Stimulated activated effector memory CD8-positive, alpha-beta T cell treated with anti-CD3 and anti-CD28 coated beads, Interleukin-12 subunit alpha, Interleukin-12 subunit beta, amount 100 ng/mL, for 72 hours (primary cell): ENCODE data around the gene ATXN1.

Experiments
- ATAC-seq: fragments of 150-1000 bp; cut with Tn5 transposase; 2 replicates; pipeline ENCODE4 v1.10.0; 2021
- DNase-seq, 2 donors: peaks; one replicate each; pipeline ENCODE4 v3.0.0; 2021 to 2022; ENCODE audit warnings: low spot score in 2 of 2
- H3K27ac Mint-ChIP-seq: one replicate; pipeline ENCODE4 v1.8.0; 2022; ENCODE audit warnings: mild to moderate bottlenecking, mixed read lengths
- H3K36me3 Mint-ChIP-seq: one replicate; pipeline ENCODE4 v1.8.0; 2022; ENCODE audit warnings: mild to moderate bottlenecking, mixed read lengths
- H3K4me1 Mint-ChIP-seq: one replicate; pipeline ENCODE4 v1.8.0; 2022; ENCODE audit warnings: mixed read lengths
- H3K4me3 Mint-ChIP-seq: one replicate; pipeline ENCODE4 v1.8.0; 2022; ENCODE audit warnings: mild to moderate bottlenecking, mixed read lengths
- H3K9me3 Mint-ChIP-seq: one replicate; pipeline ENCODE4 v1.8.0; 2022; ENCODE audit warnings: mixed read lengths

Gene ATXN1

GRCh38 chr6:16659466-16660156 is 101.6 kb downstream of the ATXN1 start:
- H3K4me3 Mint-ChIP-seq: peak overlapping the region; percentile 71

GRCh38 chr6:16658348-16659034 is 102.8 kb downstream of the ATXN1 start:
- Mint-ChIP-seq H3K36me3 (peaks cover 63% of the 10 kb centered on the region), H3K27ac (peak overlapping the region; percentile 97), H3K4me1 (peaks cover 66% of the 10 kb centered on the region), H3K4me3 (peak overlapping the region; percentile 71), H3K9me3 (no peaks in the 10 kb centered on the region)
- DNase-seq: no peak
- no peak for ATAC-seq

More at GRCh38 chr6:16659466-16660156, 101.6 kb downstream of the ATXN1 start:
- Mint-ChIP-seq H3K4me1 (peaks cover 54% of the 10 kb centered on the region), H3K27ac (peak overlapping the region; percentile 97), H3K36me3 (peaks cover 57% of the 10 kb centered on the region), H3K9me3 (no peaks in the 10 kb centered on the region)
- no peak for DNase-seq
- peak; percentile 78 for ATAC-seq

DNA sequence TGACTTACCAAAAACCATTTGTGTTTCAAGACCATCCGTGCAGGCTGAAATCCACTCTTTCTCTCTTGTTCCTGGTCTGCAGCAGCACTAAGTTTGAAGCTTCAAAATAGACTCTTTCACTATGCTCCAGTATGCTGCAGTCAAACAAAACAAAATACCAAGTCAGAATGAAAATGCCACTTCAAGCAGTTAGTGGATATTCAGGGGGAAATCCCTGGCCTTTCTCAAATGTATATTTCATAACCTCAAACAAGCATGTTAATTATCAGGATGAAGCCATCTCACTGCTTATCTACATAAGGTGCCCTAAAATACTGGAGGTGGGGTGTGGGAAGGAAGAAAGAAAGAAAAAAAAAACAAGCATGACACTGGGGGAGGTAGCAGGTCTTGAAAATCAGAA is 103.5 kb downstream of the ATXN1 start:
- ATAC-seq: peak; percentile 78
- peaks cover 73% of the 10 kb centered on the region for H3K4me1 Mint-ChIP-seq
- DNase-seq: peak in 1 of 2 donors; percentile 63
- peak overlapping the region; percentile 97 for H3K27ac Mint-ChIP-seq
- peaks cover 70% of the 10 kb centered on the region for H3K36me3 Mint-ChIP-seq
- H3K9me3 Mint-ChIP-seq: no peaks in the 10 kb centered on the region
- peak overlapping the region; percentile 71 for H3K4me3 Mint-ChIP-seq

- ATAC-seq (peak; percentile 48), DNase-seq (no peak)
- Mint-ChIP-seq H3K4me1 (peaks cover 86% of the 10 kb centered on the region), H3K36me3 (peaks cover 73% of the 10 kb centered on the region), H3K4me3 (peak overlapping the region; percentile 71), H3K9me3 (no peaks in the 10 kb centered on the region), H3K27ac (peak overlapping the region; percentile 97)
These were observed 104.8 kb downstream of the ATXN1 start for GRCh38 chr6:16656451-16656850.

- ATAC-seq: peak; percentile 49
- H3K4me1 Mint-ChIP-seq: peaks cover 87% of the 10 kb centered on the region
- no peaks in the 10 kb centered on the region for H3K9me3 Mint-ChIP-seq
- H3K27ac Mint-ChIP-seq: peak overlapping the region; percentile 90
- peaks cover 86% of the 10 kb centered on the region for H3K36me3 Mint-ChIP-seq
- H3K4me3 Mint-ChIP-seq: peak overlapping the region; percentile 57
- DNase-seq: no peak
These were observed 106.6 kb downstream of the ATXN1 start for GRCh38 chr6:16654701-16655100.

DNA sequence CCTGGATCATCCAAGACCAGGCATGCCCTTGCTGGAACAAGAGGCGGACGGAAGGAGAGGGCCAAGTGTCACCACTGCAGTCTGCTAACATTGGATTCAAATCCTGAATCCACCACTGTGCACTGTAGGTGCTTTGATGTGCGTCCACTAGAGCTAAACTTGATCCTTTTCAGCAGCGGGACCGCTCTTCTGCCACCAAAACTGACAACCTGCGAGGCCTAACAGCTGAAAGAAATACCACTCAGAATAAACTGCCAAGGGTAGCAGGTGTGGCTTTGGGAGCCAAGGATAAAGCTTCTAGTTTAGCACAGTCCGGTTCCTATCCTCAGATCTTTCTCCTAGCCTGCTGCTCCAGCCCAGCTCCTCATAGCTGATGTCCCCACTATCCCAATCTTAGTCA is 108.0 kb downstream of the ATXN1 start:
- peaks cover 83% of the 10 kb centered on the region for H3K36me3 Mint-ChIP-seq
- H3K27ac Mint-ChIP-seq: no peak overlapping the region
- peak overlapping the region; percentile 7 for H3K4me3 Mint-ChIP-seq
- DNase-seq (no peak), ATAC-seq (no peak)
- H3K4me1 Mint-ChIP-seq: peaks cover 75% of the 10 kb centered on the region
- no peaks in the 10 kb centered on the region for H3K9me3 Mint-ChIP-seq

DNA sequence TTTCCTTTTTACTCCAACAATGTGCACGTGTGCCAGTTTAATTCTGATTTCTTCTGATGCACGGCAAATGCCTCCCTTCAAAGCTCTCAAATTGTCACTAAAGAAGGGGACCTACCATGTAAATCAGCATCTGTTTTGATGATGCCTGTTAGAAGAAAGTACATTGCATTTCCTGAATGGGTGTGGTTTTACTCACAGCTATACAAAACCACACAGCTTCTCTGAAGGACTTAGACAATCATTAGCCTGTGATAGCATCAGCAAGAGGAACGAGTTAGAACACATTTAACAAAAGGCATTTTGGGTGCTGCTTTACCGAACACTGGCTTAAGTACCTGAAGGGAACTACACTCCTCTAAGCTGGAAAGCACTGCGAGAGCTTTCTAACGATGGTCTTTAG is 109.4 kb downstream of the ATXN1 start:
- peaks cover 66% of the 10 kb centered on the region for H3K4me1 Mint-ChIP-seq
- H3K9me3 Mint-ChIP-seq: no peaks in the 10 kb centered on the region
- H3K4me3 Mint-ChIP-seq: peak overlapping the region; percentile 7
- ATAC-seq (peak; percentile 85), DNase-seq (no peak)
- peaks cover 77% of the 10 kb centered on the region for H3K36me3 Mint-ChIP-seq
- no peak overlapping the region for H3K27ac Mint-ChIP-seq

- Mint-ChIP-seq H3K4me3 (no peak overlapping the region), H3K27ac (no peak overlapping the region), H3K9me3 (no peaks in the 10 kb centered on the region), H3K4me1 (peaks cover 61% of the 10 kb centered on the region), H3K36me3 (peaks cover 71% of the 10 kb centered on the region)
- ATAC-seq (no peak), DNase-seq (no peak)
These were observed 111.4 kb downstream of the ATXN1 start for GRCh38 chr6:16649890-16650289.

DNA sequence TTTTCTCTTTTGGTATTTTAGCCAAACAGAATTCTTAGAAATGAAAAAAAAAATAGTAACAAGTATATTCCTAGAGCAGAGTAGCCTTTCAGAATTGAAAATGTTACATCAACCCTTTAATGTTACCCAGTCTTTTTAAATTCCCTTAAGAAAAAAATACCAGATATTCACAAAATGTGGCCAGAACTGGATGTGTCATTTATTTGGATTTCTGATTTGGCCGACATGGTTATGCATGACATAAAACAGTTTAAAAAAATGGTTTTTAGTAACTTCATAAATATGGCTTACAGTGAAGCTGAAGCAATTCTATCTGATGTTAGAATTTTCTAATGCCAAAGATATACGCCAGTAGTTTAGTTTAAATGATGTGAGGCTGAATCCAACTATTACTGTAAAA is 112.0 kb downstream of the ATXN1 start:
- Mint-ChIP-seq H3K4me3 (no peak overlapping the region), H3K9me3 (no peaks in the 10 kb centered on the region), H3K27ac (no peak overlapping the region), H3K4me1 (peaks cover 54% of the 10 kb centered on the region), H3K36me3 (peaks cover 71% of the 10 kb centered on the region)
- ATAC-seq (no peak), DNase-seq (no peak)

DNA sequence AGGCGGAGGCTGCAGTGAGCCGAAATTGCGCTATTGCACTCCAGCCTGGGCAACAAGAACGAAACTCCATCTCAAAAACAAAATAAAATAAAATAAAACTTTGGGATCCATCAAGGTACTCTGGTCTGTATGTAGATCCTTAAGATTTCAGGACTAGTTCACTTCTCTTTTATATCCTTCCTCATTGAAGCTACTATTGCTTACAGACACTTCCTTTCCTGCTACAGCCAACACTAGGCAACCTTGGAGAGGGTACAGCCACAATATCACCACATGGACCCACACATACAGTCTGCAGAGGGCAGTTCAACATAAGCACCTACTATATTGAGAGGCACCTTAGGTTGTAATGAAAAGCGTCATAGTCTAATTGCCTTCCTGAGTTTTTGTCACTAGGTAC is 113.3 kb downstream of the ATXN1 start:
- H3K4me1 Mint-ChIP-seq: peaks cover 42% of the 10 kb centered on the region
- H3K9me3 Mint-ChIP-seq: no peaks in the 10 kb centered on the region
- DNase-seq: no peak
- no peak for ATAC-seq
- H3K36me3 Mint-ChIP-seq: peaks cover 75% of the 10 kb centered on the region
- no peak overlapping the region for H3K27ac Mint-ChIP-seq
- H3K4me3 Mint-ChIP-seq: no peak overlapping the region

DNA sequence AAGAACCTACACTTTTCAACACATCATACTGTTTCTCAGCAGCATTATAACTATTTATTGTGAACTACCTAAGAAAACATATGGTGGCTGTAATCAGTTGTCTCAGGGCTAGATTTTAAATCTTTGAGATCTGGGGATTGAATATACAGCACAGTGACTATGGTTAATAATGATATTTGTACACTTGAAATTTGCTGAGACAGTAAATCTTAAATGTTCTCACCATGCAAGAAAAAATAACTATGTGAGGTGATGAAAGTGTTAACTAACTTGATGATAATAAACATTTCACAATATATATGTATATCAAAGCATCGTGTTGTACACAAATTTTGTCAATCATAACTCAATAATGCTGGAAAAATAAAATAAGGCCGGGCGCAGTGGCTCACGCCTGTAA is 113.8 kb downstream of the ATXN1 start:
- Mint-ChIP-seq H3K36me3 (peaks cover 78% of the 10 kb centered on the region), H3K4me3 (no peak overlapping the region), H3K4me1 (peaks cover 36% of the 10 kb centered on the region), H3K27ac (no peak overlapping the region), H3K9me3 (no peaks in the 10 kb centered on the region)
- DNase-seq (no peak), ATAC-seq (no peak)

DNA sequence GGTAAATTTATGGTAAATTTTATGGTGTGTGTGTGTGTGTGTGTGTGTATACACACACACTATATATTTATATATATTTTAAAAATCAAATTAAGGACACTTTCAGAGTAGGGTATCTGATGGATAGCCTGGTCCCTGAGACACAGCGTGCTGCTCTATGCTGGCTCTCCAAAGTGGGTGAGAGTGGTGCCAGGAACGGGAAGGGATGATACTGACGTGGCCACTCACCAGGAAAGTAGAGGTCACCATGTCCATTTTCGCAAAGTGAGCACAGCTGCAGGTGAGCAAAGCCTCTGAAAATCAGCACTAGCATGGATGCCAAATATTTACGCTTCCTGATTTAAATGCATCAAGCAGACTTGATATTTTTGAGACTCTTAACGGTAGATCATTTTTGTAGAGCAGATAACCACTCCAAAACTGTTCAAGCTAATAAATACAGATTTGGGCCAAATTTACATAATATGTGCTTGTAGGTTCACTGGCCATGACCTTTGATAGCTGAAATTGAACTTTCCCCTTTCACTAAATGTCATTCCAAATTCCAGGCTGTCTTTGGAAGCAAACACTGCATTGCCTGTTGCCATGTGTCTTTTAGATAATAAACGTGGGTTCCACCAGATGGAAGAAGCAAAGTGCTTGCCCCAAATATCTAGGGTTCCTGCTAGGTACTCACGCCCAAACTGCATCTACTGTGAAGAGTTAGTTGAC is 116.6 kb downstream of the ATXN1 start:
- no peak overlapping the region for H3K27ac Mint-ChIP-seq
- H3K36me3 Mint-ChIP-seq: peaks cover 75% of the 10 kb centered on the region
- peaks cover 32% of the 10 kb centered on the region for H3K4me1 Mint-ChIP-seq
- H3K4me3 Mint-ChIP-seq: no peak overlapping the region
- ATAC-seq (no peak), DNase-seq (no peak)
- H3K9me3 Mint-ChIP-seq: no peaks in the 10 kb centered on the region

DNA sequence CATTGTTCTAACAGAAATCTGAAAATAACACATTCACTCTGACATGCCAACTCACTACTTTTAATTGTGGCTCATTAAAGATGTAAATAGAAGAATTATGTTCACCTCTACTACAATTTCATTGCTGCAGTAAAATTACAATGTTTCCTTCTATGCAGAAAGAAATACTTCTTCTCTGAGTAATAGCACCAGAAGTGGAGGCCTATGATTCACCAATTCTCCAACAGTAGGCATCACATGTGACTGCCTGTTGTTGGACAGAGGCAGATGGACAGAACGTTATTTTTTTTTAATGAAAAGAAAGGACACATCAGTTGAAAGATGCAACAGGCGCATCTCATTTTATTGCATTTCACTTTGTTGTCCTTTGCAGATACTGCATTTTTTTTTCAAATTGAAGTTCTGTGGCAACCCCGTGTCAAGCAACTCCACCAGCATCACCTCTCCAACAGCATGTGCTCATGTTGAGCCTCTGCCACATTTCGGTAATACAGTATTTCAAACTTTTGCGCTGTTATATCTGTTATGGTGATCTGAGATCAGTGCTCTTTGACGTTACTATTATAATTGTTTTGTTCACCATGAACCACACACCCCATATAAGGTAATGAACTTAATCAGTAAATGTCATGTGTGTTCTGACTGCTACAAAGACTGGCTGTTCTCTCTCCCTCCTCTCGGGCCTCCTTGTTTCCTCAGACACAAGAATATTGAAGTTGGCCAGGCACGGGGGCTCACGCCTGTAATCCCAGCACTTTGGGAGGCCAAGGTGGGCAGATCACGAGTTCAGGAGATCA is 121.4 kb downstream of the ATXN1 start:
- ATAC-seq: peak; percentile 49
- H3K36me3 Mint-ChIP-seq: peaks cover 70% of the 10 kb centered on the region

DNA sequence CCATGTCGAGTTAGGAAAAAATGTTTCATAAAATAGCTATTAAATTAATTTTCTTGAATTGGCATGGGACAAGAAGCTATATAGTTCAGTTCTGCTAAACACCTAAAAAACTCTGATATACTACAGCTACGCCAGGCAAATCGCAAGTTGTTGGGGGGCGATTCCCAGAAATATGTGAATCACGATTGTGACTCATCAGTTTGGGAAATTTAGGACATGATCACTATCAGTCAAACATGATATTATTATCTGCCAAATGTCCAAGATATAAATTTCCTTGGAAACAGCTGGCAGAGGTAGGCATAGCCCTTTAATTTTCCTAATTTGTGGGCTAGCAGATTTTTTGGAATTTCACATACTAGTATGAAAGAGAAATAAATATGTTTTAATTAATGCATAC is 123.6 kb downstream of the ATXN1 start:
- peaks cover 53% of the 10 kb centered on the region for H3K4me1 Mint-ChIP-seq
- no peaks in the 10 kb centered on the region for H3K9me3 Mint-ChIP-seq
- no peak overlapping the region for H3K27ac Mint-ChIP-seq
- H3K4me3 Mint-ChIP-seq: no peak overlapping the region
- no peak for ATAC-seq
- DNase-seq: no peak
- peaks cover 52% of the 10 kb centered on the region for H3K36me3 Mint-ChIP-seq

More for the DNA sequence above, 121.4 kb downstream of the ATXN1 start:
- H3K27ac Mint-ChIP-seq: no peak overlapping the region
- DNase-seq: no peak
- H3K4me3 Mint-ChIP-seq: peak overlapping the region; percentile 14
- H3K4me1 Mint-ChIP-seq: peaks cover 35% of the 10 kb centered on the region
- H3K9me3 Mint-ChIP-seq: no peaks in the 10 kb centered on the region
